H1 (cell line): ENCODE measurements around the gene TMEM245. TPM values are rescaled to one million over a fixed set of nuclear protein-coding genes. Genes with fewer than 3 reads are reported as not detected.

Experiments
- CTCF ChIA-PET: fragments of 300-600 bp; sonication (Branson Sonifier 250); formaldehyde crosslinking; loops from one replicate; lab custom pipeline; 2021; ENCODE audit not compliant: partially characterized antibody; lab: Charles Lee
- POLR2A ChIA-PET: fragments of 300-600 bp; sonication (Branson Sonifier 250); formaldehyde crosslinking; loops from one replicate; lab custom pipeline; 2021; ENCODE audit warnings: inconsistent platforms; ENCODE audit not compliant: partially characterized antibody; lab: Charles Lee
- DNase-seq, 2 experiments: peaks; one replicate each; pipeline versions ENCODE4 v3.0.0 to v3.0.0-alpha.2; 2010 to 2022; ENCODE audit warnings: low spot score in 2 of 2, low read depth in 1 of 2, mixed read lengths in 1 of 2
- FAIRE-seq: peaks from 2 replicates; lab custom pipeline; 2011; peaks lifted over from hg19 to GRCh38; lab: Jason Lieb, UNC
- H2AFZ ChIP-seq: 2 replicates; pipeline ENCODE4 v1.8.1; 2012; ENCODE audit warnings: low read length, inconsistent platforms
- H2AK5ac ChIP-seq: 2 replicates; pipeline ENCODE4 v1.6.1; 2013; ENCODE audit warnings: low read depth, low read length
- H2BK120ac ChIP-seq: replicated peaks from 2 replicates; pipeline ENCODE3; 2013; ENCODE audit warnings: low read depth, low read length, inconsistent platforms
- H2BK12ac ChIP-seq: 2 replicates; pipeline ENCODE4 v1.6.1; 2013; ENCODE audit warnings: low read depth, low read length
- H2BK15ac ChIP-seq: 2 replicates; pipeline ENCODE4 v1.6.1; 2013; ENCODE audit warnings: low read length
- H2BK20ac ChIP-seq: 2 replicates; pipeline ENCODE4 v1.6.1; 2013; ENCODE audit warnings: low read length
- H2BK5ac ChIP-seq: 2 replicates; pipeline ENCODE4 v1.6.1; 2013; ENCODE audit warnings: low read depth, low read length
- H3K14ac ChIP-seq: 2 replicates; pipeline ENCODE4 v1.6.1; 2013; ENCODE audit warnings: inconsistent platforms; ENCODE audit not compliant: insufficient read length
- H3K18ac ChIP-seq: 2 replicates; pipeline ENCODE4 v1.6.1; 2013; ENCODE audit warnings: low read length; ENCODE audit errors: extremely low read depth
- H3K23ac ChIP-seq: 2 replicates; pipeline ENCODE4 v1.6.1; 2013; ENCODE audit warnings: inconsistent platforms; ENCODE audit not compliant: insufficient read length
- H3K23me2 ChIP-seq: 2 replicates; pipeline ENCODE4 v1.6.1; 2013; ENCODE audit warnings: low read depth, low read length
- H3K27ac ChIP-seq: 2 replicates; pipeline ENCODE4 v1.6.1; 2011; ENCODE audit warnings: low read depth, low read length, inconsistent platforms
- H3K27me3 ChIP-seq, 4 experiments: replicated peaks in 1 of 4; 1 replicate in 1 of 4; 2 replicates in 3 of 4; pipeline versions ENCODE4 v1.6.1 to v1.8.1; 2011 to 2013; ENCODE audit warnings: low read length in 3 of 4, mild to moderate bottlenecking in 3 of 4, inconsistent platforms in 2 of 4, mixed read lengths in 2 of 4, moderate library complexity in 1 of 4; ENCODE audit not compliant: control insufficient read depth in 3 of 4, insufficient read depth in 3 of 4; ENCODE audit errors: extremely low read depth in 1 of 4
- H3K36me3 ChIP-seq, 4 experiments: 2 replicates each; pipeline versions ENCODE4 v1.6.1 to v1.8.1; 2011 to 2013; ENCODE audit warnings: mild to moderate bottlenecking in 4 of 4, low read length in 3 of 4, moderate library complexity in 2 of 4, control low read depth in 1 of 4, inconsistent platforms in 1 of 4; ENCODE audit not compliant: insufficient read depth in 4 of 4, control insufficient read depth in 2 of 4
- H3K4ac ChIP-seq: replicated peaks from 2 replicates; pipeline ENCODE3; 2013; ENCODE audit warnings: low read length, low read depth, mixed read lengths, inconsistent platforms; ENCODE audit not compliant: insufficient read length
- H3K4me1 ChIP-seq, 4 experiments: replicated peaks in 1 of 4; 1 replicate in 1 of 4; 2 replicates in 3 of 4; pipeline versions ENCODE4 v1.6.1 to v1.8.1; 2011 to 2013; ENCODE audit warnings: low read length in 3 of 4, inconsistent platforms in 2 of 4, mixed read lengths in 1 of 4; ENCODE audit not compliant: insufficient read depth in 4 of 4, control insufficient read depth in 3 of 4
- H3K4me2 ChIP-seq, 2 experiments: 2 replicates each; pipeline versions ENCODE4 v1.6.1 to v1.8.1; 2011 to 2013; ENCODE audit warnings: low read depth in 2 of 2, low read length in 2 of 2, control low read depth in 1 of 2, inconsistent platforms in 1 of 2, mild to moderate bottlenecking in 1 of 2; ENCODE audit not compliant: insufficient read depth in 1 of 2
- H3K4me3 ChIP-seq, 4 experiments: fragments of 200-600, 300-600 bp in 1 of 4; sonication (generic), shearing (Covaris generic), sonication (Bioruptor Twin) in 1 of 4; 2 replicates each; pipeline versions ENCODE4 v1.5.1 to v1.8.1; 2011 to 2016; ENCODE audit warnings: low read length in 4 of 4, low read depth in 3 of 4, control low read depth in 2 of 4, inconsistent platforms in 2 of 4, mild to moderate bottlenecking in 2 of 4, mixed read lengths in 1 of 4, moderate library complexity in 1 of 4; ENCODE audit not compliant: insufficient read depth in 2 of 4; ENCODE audit errors: extremely low read depth in 1 of 4
- H3K56ac ChIP-seq: replicated peaks from 2 replicates; pipeline ENCODE3; 2013; ENCODE audit warnings: low read depth, mild to moderate bottlenecking, mixed read lengths, low read length, inconsistent platforms; ENCODE audit not compliant: insufficient read length
- H3K79me1 ChIP-seq: 2 replicates; pipeline ENCODE4 v1.6.1; 2013; ENCODE audit warnings: low read depth, low read length, control low read depth
- H3K79me2 ChIP-seq, 2 experiments: 2 replicates each; pipeline versions ENCODE4 v1.6.1 to v1.8.1; 2012 to 2013; ENCODE audit warnings: low read length in 2 of 2, mild to moderate bottlenecking in 2 of 2, inconsistent platforms in 1 of 2; ENCODE audit not compliant: insufficient read depth in 2 of 2, control insufficient read depth in 1 of 2
- H3K9ac ChIP-seq, 4 experiments: replicated peaks in 1 of 4; 1 replicate in 1 of 4; 2 replicates in 3 of 4; pipeline versions ENCODE4 v1.6.1 to v1.8.1; 2011 to 2013; ENCODE audit warnings: low read depth in 3 of 4, low read length in 3 of 4, control low read depth in 2 of 4, mild to moderate bottlenecking in 2 of 4, moderate library complexity in 2 of 4, inconsistent platforms in 1 of 4; ENCODE audit errors: extremely low read depth in 1 of 4
- H3K9me3 ChIP-seq, 2 experiments: 2 replicates each; pipeline versions ENCODE4 v1.6.1 to v1.8.1; 2012 to 2013; ENCODE audit warnings: mild to moderate bottlenecking in 2 of 2, moderate library complexity in 2 of 2, control low read depth in 1 of 2, inconsistent platforms in 1 of 2, low read depth in 1 of 2, low read length in 1 of 2, mixed read lengths in 1 of 2; ENCODE audit not compliant: insufficient read depth in 2 of 2
- H4K20me1 ChIP-seq, 2 experiments: replicated peaks in 1 of 2; 2 replicates each; pipeline versions ENCODE3 to v1.8.1; 2011 to 2013; ENCODE audit warnings: inconsistent platforms in 2 of 2, low read length in 2 of 2, mild to moderate bottlenecking in 1 of 2; ENCODE audit not compliant: insufficient read depth in 2 of 2, control insufficient read depth in 1 of 2
- H4K5ac ChIP-seq: 2 replicates; pipeline ENCODE4 v1.6.1; 2013; ENCODE audit warnings: low read length, low read depth, mixed read lengths, inconsistent platforms; ENCODE audit not compliant: insufficient read length
- H4K8ac ChIP-seq: 2 replicates; pipeline ENCODE4 v1.8.0; 2013; ENCODE audit warnings: mild to moderate bottlenecking, moderate library complexity, low read length, inconsistent platforms; ENCODE audit not compliant: insufficient read depth; ENCODE audit errors: extremely low read depth
- H4K91ac ChIP-seq: replicated peaks from 2 replicates; pipeline ENCODE3; 2013; ENCODE audit warnings: low read length, mixed read lengths, inconsistent platforms; ENCODE audit not compliant: insufficient read length
- ATF2 ChIP-seq: IDR thresholded peaks from 2 replicates; pipeline ENCODE4 v1.6.1; 2012; ENCODE audit warnings: low read length, inconsistent platforms
- CEBPB ChIP-seq: IDR thresholded peaks from 2 replicates; pipeline ENCODE4 v1.6.1; 2012; ENCODE audit warnings: low read depth, low read length
- EGR1 ChIP-seq: IDR thresholded peaks from 2 replicates; pipeline ENCODE4 v1.6.1; 2011; ENCODE audit warnings: low read depth, low read length, borderline replicate concordance
- GABPA ChIP-seq: IDR thresholded peaks from 2 replicates; pipeline ENCODE4 v1.6.1; 2011; ENCODE audit warnings: mild to moderate bottlenecking, low read length, moderate library complexity, borderline replicate concordance; ENCODE audit not compliant: insufficient read depth
- GTF2F1 ChIP-seq: IDR thresholded peaks from 2 replicates; pipeline ENCODE4 v1.6.1; 2012; ENCODE audit warnings: low read depth, low read length, improper control_type of control experiment, borderline replicate concordance
- SAP30 ChIP-seq: fragments of 300-600 bp; sonication (generic); IDR thresholded peaks from 2 replicates; pipeline ENCODE4 v1.7.1; 2012; ENCODE audit warnings: low read length, moderate library complexity, mild to moderate bottlenecking, inconsistent platforms; ENCODE audit not compliant: insufficient read depth, insufficient replicate concordance
- SUZ12 ChIP-seq: fragments of 200-600 bp; sonication (generic); IDR thresholded peaks from 2 replicates; pipeline ENCODE4 v1.6.1; 2012; ENCODE audit warnings: mild to moderate bottlenecking, inconsistent platforms, low read length, moderate library complexity, mixed read lengths
- TBP ChIP-seq: IDR thresholded peaks from 2 replicates; pipeline ENCODE4 v1.6.1; 2011; ENCODE audit warnings: low read depth, low read length, improper control_type of control experiment
- WGBS, 2 experiments: shearing (Covaris generic) in 1 of 2; methylation state at CpG; one replicate each; pipeline versions ENCODE4 v1.1.6 to v1.1.7; 2013 to 2015; ENCODE audit warnings: low lambda C conversion rate in 2 of 2, mixed read lengths in 2 of 2, inconsistent platforms in 1 of 2, low coverage in 1 of 2, missing lambda C conversion rate in 1 of 2; ENCODE audit not compliant: insufficient replicate concordance in 2 of 2, insufficient coverage in 1 of 2, insufficient read length in 1 of 2; ENCODE audit errors: extremely low coverage in 1 of 2, missing lambda C conversion rate in 1 of 2; 5-methylcytosine and 5-hydroxymethylcytosine counted together
- polyA plus RNA-seq, 7 experiments: library from polyadenylated mRNA; depleted of rRNA in 3 of 7; stranded (reverse) in 5 of 7; unstranded in 2 of 7; fragments of >200 nt in 5 of 7; fragments of 200-250 nt in 2 of 7; gene quantifications; 1 replicate in 5 of 7; 2 replicates in 1 of 7; 4 replicates in 1 of 7; pipeline versions ENCODE4 v1.2.1 to v1.2.3, GENCODE V29; 2011 to 2013; ENCODE audit warnings: missing spikeins in 2 of 7, mixed read lengths in 2 of 7
- total RNA-seq: library from RNA; stranded (reverse); fragmentation: NEBNext Ultra II Directional; extraction: Animal tissue kit (Norgen Biotek cat#: 25700); gene quantifications from 2 replicates; pipeline ENCODE4 v1.2.1, GENCODE V29; 2021

Gene TMEM245
- total and polyA plus RNA-seq, 2 of the 8 experiments (the other 6 are each of a cell fraction or from before 2014, with no cell fraction given): 44.3 to 45.8 TPM

GRCh38 chr9:109149089-109149488 is 29.3 kb upstream of the TMEM245 start:
- no peak overlapping the region for H3K56ac ChIP-seq
- WGBS, 2 experiments: 91% methylated on average over 5 of the region's 5 CpGs; no CpG with 5 or more reads in 1 of the 2 experiments
- no peak overlapping the region for H3K14ac ChIP-seq
- no peaks in the 10 kb centered on the region for H3K79me2 ChIP-seq
- no peaks in the 10 kb centered on the region for H3K36me3 ChIP-seq
- H3K27me3 ChIP-seq: 0 out of 7 replicates have a peak, but pooled peaks cover 0 to 1% (median 0%) of the 10 kb centered on the region in 4 experiments
- H2BK15ac ChIP-seq: no peak overlapping the region
- no peak overlapping the region for H4K8ac ChIP-seq
- CTCF ChIA-PET: interaction anchor here (0.6 to 1.3 kb wide), 3 partner anchors 16 to 857 kb away, joined by 3 to 4 read pairs (median 3); no protein-coding TSS in a partner anchor
- H3K23ac ChIP-seq: no peak overlapping the region
- H3K4me2 ChIP-seq: no peak overlapping the region
- no peaks in the 10 kb centered on the region for H4K20me1 ChIP-seq
- FAIRE-seq: no peak
- H3K79me1 ChIP-seq: no peaks in the 10 kb centered on the region
- H2BK12ac ChIP-seq: no peak overlapping the region
- DNase-seq: no peak
- H2BK120ac ChIP-seq: no peak overlapping the region
- no peak overlapping the region for H3K9ac ChIP-seq
- no peaks in the 10 kb centered on the region for H3K4me1 ChIP-seq
- H3K9me3 ChIP-seq: peaks cover 14 to 16% of the 10 kb centered on the region in 2 experiments
- no peak overlapping the region for H4K5ac ChIP-seq
- no peak overlapping the region for H3K4me3 ChIP-seq
- H2BK20ac ChIP-seq: no peak overlapping the region
- no peak overlapping the region for H4K91ac ChIP-seq
- no peak overlapping the region for H2AK5ac ChIP-seq
- no peak for TF ChIP-seq SAP30
- TF ChIP-seq TBP: no peak
- no peak for TF ChIP-seq ATF2
- no peak for TF ChIP-seq SUZ12
- TF ChIP-seq CEBPB: no peak
- no peak for TF ChIP-seq GTF2F1
- no peak for TF ChIP-seq GABPA
- TF ChIP-seq EGR1: no peak
- H3K18ac ChIP-seq: no peak overlapping the region
- POLR2A ChIA-PET: no interaction called here
- H3K27ac ChIP-seq: no peak overlapping the region
- no peak overlapping the region for H2AFZ ChIP-seq
- H2BK5ac ChIP-seq: no peak overlapping the region
- H3K23me2 ChIP-seq: no peaks in the 10 kb centered on the region
- H3K4ac ChIP-seq: no peak overlapping the region
